Measurements from ENCODE around the gene DNAJC5.
"Not testable (repeated sequence)": the region's sequence is repeated elsewhere in the genome, so short reads cannot be mapped to it uniquely, and the experiment has no call there.

The DNAJC5 gene

DNA sequence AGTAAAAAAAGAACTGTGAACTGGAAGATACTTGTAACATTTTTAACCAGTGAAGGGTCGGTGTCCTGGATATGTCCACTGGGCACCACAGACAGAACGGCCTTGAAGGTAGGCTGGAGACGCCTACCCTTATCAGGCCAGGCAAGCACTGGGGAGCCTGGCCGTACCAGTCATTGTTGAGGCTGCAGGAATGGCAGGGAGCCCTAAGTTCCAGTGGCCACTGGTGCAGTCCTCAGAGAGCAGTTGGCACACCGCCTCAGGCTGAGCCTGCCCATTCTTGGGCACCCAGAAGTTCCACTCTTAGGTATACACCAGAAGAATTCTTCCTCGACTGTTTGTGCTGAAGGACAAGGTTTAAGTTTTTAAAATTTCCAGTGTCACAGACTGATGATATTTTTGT, 20.5 kb downstream of the DNAJC5 start:
- DNase-seq: no peak

DNA sequence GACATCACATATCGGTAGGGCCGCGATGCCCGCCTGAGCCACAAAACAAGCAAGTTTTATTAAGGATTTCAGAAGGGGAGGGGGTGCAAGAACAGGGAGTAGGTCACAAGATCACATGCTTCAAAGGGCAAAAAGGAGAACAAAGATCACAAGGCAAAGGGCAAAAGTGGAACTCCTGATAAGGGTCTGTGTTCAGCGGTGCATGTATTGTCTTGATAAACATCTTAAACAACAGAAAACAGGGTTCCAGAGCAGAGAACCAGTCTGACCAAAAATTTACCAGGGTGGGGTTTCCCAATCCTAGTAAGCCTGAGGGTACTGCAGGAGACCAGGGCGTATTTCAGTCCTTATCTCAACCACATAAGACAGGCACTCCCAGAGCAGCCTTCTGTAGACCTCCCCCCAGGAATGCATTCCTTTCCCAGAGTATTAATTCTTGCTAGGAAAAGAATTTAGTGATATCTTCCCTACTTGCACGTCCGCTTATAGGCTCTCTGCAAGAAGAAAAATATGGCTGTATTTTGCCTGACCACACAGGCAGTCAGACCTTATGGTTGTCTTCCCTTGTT, 21.5 kb downstream of the DNAJC5 start:
- not testable (repeated sequence) for DNase-seq

DNA sequence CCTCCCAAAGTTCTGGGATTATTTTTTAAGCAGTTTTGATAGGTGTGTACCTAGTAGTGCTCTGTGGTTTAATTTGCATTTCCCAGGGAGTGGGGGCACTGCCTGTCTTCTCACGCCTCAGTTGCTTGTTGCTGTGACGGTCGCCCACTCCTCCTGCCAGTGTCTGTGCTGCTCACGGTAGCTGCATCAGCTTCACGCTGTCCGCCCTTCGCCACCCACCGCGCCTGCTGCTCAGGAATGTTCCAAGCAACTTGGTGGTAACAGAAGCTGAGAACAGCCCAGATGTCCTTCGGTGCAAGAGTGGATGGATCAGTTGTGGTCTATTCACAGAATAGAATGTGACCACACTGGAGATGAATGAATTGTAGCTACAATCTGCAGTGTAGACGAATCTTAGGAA, 22.9 kb downstream of the DNAJC5 start:
- DNase-seq: no peak

DNA sequence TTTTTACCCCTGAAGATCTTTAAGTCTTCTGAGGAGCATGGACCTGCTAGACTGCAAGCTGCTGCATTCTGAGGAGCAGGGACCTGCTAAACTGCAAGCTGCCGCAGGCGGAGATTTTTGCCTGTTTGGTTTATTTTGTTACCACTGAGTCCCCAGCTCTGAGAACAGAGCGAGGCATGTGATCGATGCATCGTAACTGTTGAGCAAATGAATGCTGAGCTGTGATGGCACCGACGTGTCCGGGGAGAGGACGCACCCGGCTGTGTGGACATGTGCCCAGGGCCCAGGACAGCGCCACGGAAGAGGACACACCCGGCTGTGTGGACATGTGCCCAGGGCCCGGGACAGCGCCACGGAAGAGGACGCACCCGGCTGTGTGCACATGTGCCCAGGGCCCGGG, 24.2 kb downstream of the DNAJC5 start:
- DNase-seq: no peak

DNA sequence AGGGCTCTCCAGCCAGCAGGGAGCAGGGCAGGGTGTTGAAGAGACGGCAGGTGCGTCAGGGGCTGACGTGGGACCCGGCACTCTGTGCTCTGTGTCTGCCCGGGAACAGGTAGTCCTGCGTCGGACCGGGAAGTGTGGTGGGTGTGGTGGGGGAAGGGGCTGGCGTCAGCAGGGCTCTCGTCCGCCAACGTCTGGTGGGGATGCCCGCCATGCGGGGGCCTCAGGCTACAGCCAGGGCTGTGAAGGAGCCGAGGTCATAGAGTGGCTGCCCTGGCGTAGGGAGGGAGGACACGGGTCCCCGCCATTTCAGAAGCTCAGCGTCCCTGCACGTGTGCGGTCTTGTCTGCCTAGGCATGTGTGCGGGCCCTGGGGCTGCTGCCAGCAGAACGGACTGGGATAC, 25.3 kb downstream of the DNAJC5 start:
- DNase-seq: no peak

DNA sequence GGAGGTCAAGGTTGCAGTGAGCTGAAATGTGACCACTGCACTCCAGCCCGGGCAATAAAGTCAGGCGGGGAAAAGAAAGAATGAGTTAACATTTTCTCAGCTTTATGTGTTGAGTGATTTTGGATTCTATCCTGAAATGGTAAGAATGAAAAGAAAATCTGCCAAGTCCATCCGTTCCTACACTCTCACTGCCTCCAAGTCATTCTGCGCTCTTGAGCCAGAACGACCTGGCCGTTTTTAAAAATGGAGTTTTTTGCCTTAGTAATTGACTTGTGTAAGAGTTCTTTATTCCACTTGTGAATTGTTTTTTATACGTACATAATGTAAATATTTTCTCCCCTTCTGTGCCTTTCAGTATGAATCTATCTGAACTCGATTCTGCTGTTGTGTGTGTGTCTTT, 28.7 kb downstream of the DNAJC5 start:
- DNase-seq: no peak

DNA sequence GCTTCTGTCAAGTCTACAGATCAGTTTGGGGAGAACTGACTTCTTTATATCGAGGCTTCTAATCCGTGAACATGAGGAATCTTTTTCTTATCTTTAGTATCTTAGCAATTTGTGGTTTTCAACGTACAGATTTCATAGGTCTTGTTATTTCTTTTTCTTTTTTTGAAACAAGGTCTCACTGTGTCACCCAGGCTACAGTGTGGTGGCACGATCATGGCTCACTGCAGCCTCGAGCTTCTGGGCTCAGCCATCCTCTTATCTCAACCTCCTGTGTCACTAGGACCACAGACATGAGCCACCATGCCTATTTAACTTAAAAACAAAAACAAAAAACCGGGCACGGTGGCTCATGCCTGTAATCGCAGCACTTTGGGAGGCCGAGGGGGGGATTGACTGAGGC, 29.3 kb downstream of the DNAJC5 start:
- DNase-seq: no peak

DNA sequence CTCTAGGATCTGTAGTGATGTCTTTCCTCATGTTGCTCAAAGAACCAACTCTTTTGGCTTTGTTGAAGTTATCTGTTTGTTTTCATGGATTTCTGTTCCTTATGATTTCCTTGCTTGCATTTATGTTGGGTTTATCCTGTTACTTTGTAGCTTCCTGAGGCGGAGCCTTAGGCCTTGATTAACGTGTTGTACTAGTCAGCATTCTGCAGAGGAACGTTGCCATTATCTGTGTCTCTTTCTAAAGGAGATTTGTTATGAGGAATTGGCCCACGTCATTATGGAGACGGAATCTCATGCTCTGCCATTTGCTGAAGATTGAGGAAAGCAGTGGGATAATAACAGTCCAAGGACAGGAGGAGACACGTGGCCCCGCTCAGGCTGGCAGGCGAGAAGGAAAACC, 31.4 kb downstream of the DNAJC5 start:
- no peak for DNase-seq

DNA sequence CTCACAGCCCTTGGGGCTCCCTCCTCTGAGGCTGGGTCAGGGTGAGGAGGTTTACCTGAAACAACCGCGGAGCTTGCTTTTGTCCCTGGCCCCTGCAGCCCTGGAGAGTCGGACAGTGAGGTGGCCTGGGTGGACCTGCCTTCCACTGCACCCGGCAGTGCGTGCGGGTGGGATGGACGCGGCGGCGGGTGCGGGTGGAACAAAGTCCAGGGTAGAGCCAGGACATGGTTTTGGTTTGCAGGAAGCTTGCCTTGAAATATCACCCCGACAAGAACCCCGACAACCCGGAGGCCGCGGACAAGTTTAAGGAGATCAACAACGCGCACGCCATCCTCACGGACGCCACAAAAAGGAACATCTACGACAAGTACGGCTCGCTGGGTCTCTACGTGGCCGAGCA, 34.1 kb downstream of the DNAJC5 start:
- DNase-seq: no peak

DNA sequence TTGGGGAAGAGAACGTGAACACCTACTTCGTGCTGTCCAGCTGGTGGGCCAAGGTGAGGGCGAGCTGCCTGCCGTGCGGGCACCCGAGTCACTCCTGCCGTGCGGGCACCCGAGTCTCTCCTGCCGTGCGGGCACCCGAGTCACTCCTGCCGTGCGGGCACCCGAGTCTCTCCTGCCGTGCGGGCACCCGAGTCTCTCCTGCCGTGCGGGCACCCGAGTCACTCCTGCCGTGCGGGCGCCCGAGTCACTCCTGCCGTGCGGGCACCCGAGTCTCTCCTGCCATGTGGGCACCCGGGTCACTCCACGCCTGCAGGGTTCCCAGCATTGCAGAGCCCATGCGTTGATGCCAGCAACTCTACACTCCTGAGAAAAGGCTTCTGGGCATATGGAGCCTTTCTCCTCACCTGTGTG, 34.6 kb downstream of the DNAJC5 start:
- DNase-seq: not testable (repeated sequence)

DNA sequence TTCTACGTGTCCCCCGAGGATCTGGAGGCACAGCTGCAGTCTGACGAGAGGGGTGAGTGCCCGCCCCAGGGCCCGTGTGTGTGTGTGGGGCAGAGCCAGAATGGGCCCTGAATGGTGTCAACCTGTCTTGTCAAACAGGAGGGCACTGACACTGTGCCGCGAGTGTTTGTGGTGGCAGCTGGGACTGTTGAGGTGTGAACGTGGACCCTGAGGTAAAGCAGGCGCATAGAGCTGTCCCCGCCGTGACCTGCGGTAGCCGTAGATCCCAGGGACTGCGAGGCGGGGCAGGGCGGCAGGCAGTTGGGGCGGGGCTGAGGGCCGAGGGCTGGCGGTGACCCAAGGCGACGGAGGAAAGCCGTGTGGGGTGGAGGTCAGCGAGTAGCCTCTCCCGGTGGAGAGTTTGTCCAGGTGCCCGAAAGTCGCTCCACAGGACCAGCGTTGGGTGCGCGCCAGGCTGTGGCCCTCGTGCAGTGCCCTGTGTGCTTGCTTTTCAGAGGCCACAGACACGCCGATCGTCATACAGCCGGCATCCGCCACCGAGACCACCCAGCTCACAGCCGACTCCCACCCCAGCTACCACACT, 36.1 kb downstream of the DNAJC5 start:
- DNase-seq: no peak

DNA sequence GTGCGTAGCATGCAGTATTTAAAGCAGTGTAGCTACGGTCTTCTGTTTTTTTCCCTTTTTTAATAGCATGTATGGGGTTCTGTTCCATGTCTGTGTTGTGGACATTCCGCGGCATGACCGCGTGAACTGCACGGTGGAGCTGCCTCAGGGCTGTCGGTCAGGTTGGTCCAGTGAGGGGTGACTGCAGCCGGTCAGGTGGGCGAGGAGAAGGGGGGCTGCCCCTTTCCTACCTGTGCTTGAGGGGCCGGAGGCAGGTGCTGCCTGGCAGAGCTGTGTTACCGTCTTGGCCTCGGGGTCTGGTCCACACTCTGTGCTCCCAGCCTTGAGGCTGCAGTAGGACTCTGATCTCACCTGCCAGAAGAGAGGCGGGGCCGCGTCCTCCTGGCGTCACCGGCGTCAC, 36.8 kb downstream of the DNAJC5 start:
- DNase-seq: no peak

DNA sequence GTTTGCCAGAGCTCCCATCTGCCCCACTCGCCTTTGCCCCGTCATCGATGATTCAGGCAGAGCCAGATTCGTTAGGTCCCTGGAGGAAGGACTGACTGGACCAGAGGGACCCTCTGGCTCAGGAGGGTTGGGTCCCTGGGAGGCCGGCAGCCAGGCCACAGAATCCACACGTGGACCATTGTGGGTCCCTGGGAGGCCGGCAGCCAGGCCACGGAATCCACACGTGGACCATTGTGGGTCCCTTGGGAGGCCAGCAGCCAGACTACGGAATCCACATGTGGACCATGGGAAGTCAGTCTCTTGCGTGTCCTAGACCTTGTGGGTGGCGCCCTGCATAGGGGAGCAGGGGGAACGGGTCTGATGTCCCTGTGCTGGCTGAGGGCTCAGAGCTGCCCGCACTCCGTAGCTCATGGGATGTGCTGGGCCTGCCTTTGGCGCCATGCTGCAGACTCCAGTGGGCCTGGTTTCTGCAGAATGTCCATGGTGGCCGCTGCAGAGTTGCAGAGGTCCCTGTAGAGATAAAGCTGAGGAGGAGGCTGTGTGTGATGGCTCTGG, 37.8 kb downstream of the DNAJC5 start:
- no peak for DNase-seq

DNA sequence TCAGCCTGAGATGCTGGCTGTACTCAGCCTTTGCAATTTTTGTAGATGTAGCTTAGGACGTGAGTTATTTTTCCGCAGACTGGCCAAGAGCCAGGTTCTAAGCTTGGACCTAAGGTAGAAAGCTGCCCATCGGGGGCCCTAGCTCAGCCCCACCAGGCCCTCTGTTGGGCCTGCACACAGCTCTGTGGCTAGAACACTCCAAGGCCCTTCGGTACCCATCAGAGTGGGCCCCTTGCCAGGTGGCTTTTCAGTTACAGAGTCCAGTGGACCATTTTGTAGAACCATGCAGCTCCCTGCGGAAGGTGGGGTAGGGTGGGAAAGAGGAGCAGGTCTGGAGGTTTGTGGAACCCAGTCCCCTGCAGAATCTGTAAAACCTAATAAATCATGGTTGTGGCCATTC, 38.7 kb downstream of the DNAJC5 start:
- no peak for DNase-seq

DNA sequence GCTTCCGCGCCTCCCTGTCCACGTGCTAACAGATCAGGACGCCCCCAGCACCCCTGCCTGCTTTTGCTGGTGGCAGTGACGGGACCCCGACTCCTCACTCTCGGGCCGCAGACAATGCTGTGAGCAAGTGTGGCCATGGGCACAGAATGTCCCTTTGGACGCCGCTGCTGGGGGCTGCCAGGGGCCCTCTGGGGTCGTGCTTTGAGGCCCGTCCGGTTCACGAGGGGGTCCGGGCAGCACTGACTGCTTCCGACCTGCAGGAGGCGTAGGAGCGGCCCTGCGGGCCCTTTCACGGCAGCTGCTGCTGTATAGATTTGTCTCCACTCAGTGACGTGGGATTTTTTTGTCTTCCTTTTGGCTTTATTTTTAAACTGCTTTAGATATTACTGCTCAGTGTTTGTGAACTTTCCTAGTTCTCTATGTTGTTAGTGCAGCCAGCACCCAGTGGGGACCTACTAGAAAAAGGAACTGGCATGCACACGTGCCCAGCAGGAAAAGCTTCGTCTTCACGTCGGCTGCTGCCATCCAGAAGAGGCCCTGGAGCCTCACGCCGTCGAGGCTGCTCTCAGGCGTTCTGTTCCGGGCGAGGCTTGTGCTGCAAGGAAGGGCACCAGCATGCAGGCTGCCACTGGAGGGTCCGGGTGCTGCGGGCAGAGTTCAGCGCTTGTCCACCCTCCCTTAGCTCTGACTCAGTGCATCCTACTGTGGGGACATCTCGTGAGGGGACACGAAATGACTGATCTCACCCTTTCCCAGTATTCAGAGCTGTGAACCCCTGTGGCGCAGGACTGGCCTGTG, 39.5 kb downstream of the DNAJC5 start:
- no peak for DNase-seq

DNA sequence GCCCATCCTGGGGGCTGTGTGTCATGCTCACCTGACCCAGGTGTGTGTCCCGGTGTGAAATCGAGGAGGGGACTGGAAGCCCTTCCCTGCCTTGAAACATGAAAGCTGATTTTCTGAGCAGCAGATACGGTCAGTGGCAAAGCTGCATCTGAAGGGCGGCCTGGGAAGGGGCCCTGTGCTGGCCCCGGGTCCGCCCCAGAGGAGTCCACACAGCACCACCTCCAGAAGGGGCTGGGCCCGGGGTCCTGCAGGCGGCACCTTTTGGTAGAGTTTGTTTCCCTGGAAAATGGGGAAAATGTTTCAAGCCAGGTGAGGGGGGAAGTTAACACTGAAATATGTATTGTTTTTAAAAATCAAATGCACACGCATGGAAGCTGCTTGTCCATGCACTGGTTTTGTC, 40.5 kb downstream of the DNAJC5 start:
- no peak for DNase-seq

DNA sequence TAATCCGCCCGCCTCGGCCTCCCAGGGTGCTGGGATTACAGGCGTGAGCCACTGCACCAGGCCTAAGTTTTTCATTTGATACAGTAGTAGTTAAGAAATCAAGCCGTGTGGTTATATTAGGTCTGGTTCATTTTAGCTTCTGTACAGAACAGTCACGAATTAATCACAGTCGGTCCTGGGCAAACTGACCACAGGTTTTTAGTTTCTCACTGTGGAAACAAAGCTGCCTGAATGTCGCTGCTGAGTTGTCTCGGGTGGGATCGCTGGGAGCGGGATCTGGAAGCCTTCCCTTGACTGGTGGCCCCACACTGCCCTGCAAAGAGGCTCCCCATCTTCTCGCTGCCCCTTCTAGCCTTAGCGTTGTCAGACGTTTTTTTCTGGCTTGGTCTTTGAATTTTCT, 42.7 kb downstream of the DNAJC5 start:
- DNase-seq: no peak

DNA sequence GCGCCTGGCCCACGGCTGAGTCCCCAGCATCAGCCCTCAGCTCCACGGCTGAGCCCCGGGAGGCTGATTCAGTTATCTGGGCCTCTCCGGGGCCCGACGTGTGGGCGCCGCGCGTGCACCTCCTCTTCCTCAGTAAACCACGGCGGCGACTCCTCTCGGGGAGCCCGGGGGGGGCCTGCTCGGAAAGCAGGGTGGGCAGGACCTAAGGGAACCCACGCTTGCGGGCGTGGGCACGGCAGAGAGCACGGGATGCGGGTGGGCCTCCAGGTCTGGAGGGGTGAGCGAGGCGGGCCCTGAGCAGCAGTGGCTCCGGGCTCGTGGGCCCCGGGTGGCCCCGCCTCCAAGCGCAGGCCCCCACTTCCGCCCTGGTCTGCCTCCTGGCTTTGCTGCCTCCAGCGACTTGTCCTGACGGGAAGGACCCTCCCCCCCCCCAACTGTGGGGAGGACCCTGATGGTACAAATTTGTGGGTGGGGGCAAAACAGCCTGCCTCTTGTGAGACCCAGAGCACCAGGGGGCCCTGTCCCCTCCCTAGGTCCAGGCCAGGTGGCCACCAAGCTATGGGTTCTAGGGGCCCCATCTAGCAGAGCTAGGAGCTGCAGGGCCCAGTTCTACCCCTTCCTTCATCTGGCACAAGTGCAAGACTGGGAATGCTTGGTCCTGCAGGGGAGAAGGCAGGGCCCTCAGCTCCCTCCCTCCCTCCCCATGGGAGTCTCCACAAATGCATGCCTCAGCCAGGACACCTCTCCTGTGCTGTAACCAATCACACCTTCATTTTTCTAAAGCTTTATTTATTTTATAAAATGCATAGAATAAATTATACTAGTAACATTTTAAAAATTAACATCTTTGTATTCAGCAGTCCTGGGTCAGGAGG, 44.4 kb downstream of the DNAJC5 start:
- no peak for DNase-seq

DNA sequence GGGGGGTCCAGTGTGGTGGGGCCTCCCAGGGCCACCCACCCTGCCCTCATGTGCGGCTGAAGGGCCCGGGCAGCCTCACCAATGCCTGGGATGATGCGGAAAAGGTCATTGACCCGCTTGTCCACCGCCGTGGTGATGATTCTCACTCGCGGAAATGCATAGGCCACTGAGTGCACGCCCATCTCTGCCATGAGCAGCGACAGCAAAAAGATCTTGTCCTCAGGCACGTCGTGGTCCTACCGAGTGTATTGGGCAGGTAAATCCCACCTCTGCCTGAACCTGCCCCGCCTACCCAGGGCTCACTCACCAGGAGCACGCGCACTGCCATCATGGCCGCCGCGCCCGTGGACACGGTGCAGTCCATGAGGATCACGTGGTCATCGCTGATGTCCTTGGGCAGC, 45.1 kb downstream of the DNAJC5 start:
- DNase-seq: no peak

DNA sequence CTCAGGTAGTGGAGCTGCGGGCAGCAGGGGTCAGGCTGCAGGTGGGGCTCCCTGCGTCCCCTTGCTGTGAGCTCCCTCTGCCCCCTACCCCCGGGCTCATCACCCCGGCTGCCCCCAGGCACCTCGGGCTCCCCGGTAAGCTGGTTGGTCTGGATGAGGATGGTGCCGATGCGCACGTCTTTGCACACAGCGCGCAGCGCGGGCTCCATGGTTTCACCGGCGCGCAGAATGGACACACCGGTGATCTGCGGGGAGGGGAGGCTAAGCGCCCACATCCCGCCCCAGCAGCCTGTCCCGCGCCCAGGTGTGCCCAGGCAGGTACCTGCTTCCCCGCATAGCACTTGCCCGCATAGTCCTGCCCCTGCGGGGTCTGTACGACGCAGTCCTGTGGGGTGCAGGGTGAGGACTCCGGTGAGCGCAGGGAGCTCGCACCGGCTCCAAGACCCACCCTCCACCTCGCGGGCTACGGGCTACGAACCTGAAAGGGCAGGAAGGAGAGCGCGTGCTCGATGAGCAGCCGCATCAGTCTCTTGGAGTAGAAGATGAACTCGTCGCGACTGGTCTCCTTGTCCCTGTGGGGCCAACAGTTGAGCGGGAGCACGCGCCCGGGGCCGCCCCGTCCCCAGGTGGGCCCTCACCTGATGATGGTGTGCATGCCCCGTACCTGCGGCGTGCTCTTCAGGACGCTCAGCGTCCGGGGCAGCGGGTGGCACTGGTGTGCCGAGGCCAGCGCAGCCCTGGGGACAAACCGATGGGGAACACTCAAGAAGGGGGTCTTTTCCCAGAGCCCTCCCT, 45.7 kb downstream of the DNAJC5 start:
- no peak for DNase-seq

DNA sequence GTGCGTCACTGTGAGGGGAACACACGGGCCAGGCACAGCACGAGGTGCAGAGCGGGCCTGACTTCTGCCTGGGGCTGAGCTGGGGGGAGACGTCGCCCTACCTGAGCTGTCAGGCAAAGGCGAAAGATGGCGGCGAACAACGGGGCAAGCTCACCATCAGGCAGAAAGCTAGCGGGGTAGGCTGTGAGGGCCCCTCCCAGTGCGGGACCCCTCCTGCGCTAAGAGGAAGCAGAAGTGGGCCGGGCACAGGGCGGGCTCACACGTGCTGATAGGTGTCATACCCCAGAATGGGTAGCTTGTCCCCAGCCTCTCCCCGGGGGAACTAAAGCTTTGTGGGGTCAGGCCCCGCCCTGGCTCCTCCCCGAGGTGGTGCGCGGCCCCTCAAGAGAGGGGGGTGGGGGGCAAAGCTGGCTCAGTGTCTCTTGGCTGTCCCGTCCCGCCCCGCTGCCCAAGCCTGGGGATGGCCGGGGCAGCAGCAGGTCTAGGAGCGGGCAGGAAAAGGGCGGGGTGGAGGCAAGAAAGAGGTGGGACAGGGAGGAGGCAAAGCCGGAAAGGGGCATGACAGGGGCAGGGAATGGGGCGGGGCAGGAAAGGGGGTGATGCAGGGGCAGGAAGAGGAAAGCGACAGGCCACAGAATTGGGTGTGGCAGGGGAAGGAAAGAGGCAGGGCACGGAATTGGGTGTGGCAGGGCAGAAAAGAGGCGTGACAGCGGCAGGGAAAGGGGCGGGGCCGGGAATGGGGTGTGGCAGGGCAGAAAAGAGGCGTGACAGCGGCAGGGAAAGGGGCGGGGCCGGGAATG, 46.6 kb downstream of the DNAJC5 start:
- no peak for DNase-seq

Data from NCI-H774 (cell line).